Measurements from ENCODE around the gene DISC1. TPM values are rescaled to one million over a fixed set of nuclear protein-coding genes. Genes with fewer than 3 reads are reported as not detected.

Gene DISC1
- total and polyA plus RNA-seq, 2 experiments from 2014 or later = 2.1 to 6.5 TPM

DNA sequence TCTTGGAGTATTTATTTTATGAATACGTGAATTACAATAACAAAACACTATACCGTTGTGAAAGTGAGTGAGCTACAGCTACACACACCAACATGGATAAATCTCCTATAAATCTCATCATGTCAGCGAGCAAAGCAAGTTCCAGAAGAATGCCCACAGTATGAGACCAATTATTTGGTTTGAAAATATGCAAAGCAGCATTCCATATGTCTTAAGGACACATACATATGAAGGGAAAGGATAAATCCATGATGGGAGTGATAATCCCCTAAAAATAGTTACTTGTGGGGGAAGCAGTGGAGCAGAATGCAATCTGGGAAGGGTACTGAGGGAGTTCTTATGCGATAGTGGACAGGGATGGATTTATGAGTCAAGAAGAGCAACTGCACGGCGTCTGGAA, 261.3 kb downstream of the DISC1 start:
- Histone ChIP-seq H3K4me3 (no peak overlapping the region), H3F3A (replicated peaks; ENCODE audit: low read depth) (no peaks in the 10 kb centered on the region), H3K36me3 (ENCODE audit: insufficient read depth) (no peaks in the 10 kb centered on the region), H3K4me1 (ENCODE audit: insufficient read depth) (no peaks in the 10 kb centered on the region), H2AFZ (no peak overlapping the region), H3K9me2 (ENCODE audit: insufficient read depth) (0 out of 2 replicates have a peak, but pooled peaks cover 7% of the 10 kb centered on the region), H3K4me2 (no peak overlapping the region), H3K27me3 (ENCODE audit: insufficient read depth) (no peaks in the 10 kb centered on the region), H3K79me2 (replicated peaks; ENCODE audit: insufficient read depth) (no peaks in the 10 kb centered on the region), H3K27ac (ENCODE audit: low read depth) (no peak overlapping the region), H4K20me1 (replicated peaks; ENCODE audit: insufficient read depth) (no peaks in the 10 kb centered on the region)
- TF ChIP-seq STAT1 (IDR thresholded peaks at IDR 0.05; ENCODE audit: unreplicated experiment) (no peak), POLR2AphosphoS5 (IDR thresholded peaks at IDR 0.05; ENCODE audit: low read depth) (no peak), EZH2 (IDR thresholded peaks at IDR 0.05; ENCODE audit: low read depth, unreplicated experiment) (no peak)
- TF ChIP-seq, protein P1, sequence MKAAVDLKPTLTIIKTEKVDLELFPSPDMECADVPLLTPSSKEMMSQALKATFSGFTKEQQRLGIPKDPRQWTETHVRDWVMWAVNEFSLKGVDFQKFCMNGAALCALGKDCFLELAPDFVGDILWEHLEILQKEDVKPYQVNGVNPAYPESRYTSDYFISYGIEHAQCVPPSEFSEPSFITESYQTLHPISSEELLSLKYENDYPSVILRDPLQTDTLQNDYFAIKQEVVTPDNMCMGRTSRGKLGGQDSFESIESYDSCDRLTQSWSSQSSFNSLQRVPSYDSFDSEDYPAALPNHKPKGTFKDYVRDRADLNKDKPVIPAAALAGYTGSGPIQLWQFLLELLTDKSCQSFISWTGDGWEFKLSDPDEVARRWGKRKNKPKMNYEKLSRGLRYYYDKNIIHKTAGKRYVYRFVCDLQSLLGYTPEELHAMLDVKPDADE (IDR thresholded peaks at IDR 0.05) = no peak
- TF ChIP-seq, protein P2, sequence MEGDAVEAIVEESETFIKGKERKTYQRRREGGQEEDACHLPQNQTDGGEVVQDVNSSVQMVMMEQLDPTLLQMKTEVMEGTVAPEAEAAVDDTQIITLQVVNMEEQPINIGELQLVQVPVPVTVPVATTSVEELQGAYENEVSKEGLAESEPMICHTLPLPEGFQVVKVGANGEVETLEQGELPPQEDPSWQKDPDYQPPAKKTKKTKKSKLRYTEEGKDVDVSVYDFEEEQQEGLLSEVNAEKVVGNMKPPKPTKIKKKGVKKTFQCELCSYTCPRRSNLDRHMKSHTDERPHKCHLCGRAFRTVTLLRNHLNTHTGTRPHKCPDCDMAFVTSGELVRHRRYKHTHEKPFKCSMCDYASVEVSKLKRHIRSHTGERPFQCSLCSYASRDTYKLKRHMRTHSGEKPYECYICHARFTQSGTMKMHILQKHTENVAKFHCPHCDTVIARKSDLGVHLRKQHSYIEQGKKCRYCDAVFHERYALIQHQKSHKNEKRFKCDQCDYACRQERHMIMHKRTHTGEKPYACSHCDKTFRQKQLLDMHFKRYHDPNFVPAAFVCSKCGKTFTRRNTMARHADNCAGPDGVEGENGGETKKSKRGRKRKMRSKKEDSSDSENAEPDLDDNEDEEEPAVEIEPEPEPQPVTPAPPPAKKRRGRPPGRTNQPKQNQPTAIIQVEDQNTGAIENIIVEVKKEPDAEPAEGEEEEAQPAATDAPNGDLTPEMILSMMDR (conservative IDR thresholded peaks at IDR 0.05; ENCODE audit: low read depth in 2 of 2) = no peak
- ATAC-seq (no peak), DNase-seq (ENCODE audit: low spot score) (no peak)
- Mint-ChIP-seq H3K4me3 (no peak overlapping the region), H3K36me3 (ENCODE audit: low read depth) (no peaks in the 10 kb centered on the region), H3K4me1 (peaks cover 5% of the 10 kb centered on the region), H3K9me3 (no peaks in the 10 kb centered on the region), H3K27me3 (ENCODE audit: insufficient read depth, low read depth, poor library complexity) (no peaks in the 10 kb centered on the region), H3K27ac (no peak overlapping the region)

DNA sequence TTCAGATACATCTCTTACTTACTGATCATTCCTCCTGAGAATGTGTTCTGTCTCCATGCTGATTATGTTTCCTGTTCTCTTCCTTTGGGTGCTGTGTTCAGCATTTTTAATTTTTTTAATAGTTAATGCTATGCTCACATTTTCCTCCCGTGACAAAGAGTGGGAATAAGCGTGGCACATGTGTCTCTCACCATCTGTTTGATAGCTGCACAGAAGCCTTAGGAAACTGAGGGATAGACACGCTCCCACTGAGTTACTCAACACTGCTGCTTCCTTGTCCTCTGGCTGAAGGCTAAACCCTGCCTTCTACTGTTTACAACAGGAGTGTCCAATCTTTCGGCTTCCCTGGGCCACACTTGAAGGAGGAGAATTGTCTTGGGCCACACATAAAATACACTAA, 264.2 kb downstream of the DISC1 start:
- peaks cover 2% of the 10 kb centered on the region for H3K27me3 Mint-ChIP-seq (ENCODE audit: insufficient read depth, low read depth, poor library complexity)
- Histone ChIP-seq H4K20me1 (replicated peaks; ENCODE audit: insufficient read depth) (no peaks in the 10 kb centered on the region), H3K79me2 (replicated peaks; ENCODE audit: insufficient read depth) (no peaks in the 10 kb centered on the region), H3K4me2 (no peak overlapping the region), H3K27me3 (ENCODE audit: insufficient read depth) (no peaks in the 10 kb centered on the region), H3K36me3 (ENCODE audit: insufficient read depth) (no peaks in the 10 kb centered on the region), H2AFZ (no peak overlapping the region), H3K4me1 (ENCODE audit: insufficient read depth) (no peaks in the 10 kb centered on the region), H3K9me2 (ENCODE audit: insufficient read depth) (0 out of 2 replicates have a peak, but pooled peaks cover 7% of the 10 kb centered on the region), H3F3A (replicated peaks; ENCODE audit: low read depth) (no peaks in the 10 kb centered on the region), H3K4me3 (no peak overlapping the region), H3K27ac (ENCODE audit: low read depth) (no peak overlapping the region)
- no peaks in the 10 kb centered on the region for H3K36me3 Mint-ChIP-seq (ENCODE audit: low read depth)
- ATAC-seq = no peak
- no peak for DNase-seq (ENCODE audit: low spot score)
- H3K4me3 Mint-ChIP-seq = no peak overlapping the region
- no peak overlapping the region for H3K27ac Mint-ChIP-seq
- H3K9me3 Mint-ChIP-seq = no peaks in the 10 kb centered on the region
- no peaks in the 10 kb centered on the region for H3K4me1 Mint-ChIP-seq
- TF ChIP-seq EZH2phosphoT487 (IDR thresholded peaks at IDR 0.05; ENCODE audit: unreplicated experiment) = no peak
- no peak for TF ChIP-seq POLR2AphosphoS5 (IDR thresholded peaks at IDR 0.05; ENCODE audit: low read depth)
- TF ChIP-seq, protein P2 (conservative IDR thresholded peaks at IDR 0.05; ENCODE audit: low read depth in 2 of 2) = no peak
- TF ChIP-seq, protein P1 (IDR thresholded peaks at IDR 0.05) = no peak
- TF ChIP-seq CREB1 (CRISPR knock-in tag; IDR thresholded peaks at IDR 0.05; ENCODE audit: low read depth) = no peak
- TF ChIP-seq, protein P3, sequence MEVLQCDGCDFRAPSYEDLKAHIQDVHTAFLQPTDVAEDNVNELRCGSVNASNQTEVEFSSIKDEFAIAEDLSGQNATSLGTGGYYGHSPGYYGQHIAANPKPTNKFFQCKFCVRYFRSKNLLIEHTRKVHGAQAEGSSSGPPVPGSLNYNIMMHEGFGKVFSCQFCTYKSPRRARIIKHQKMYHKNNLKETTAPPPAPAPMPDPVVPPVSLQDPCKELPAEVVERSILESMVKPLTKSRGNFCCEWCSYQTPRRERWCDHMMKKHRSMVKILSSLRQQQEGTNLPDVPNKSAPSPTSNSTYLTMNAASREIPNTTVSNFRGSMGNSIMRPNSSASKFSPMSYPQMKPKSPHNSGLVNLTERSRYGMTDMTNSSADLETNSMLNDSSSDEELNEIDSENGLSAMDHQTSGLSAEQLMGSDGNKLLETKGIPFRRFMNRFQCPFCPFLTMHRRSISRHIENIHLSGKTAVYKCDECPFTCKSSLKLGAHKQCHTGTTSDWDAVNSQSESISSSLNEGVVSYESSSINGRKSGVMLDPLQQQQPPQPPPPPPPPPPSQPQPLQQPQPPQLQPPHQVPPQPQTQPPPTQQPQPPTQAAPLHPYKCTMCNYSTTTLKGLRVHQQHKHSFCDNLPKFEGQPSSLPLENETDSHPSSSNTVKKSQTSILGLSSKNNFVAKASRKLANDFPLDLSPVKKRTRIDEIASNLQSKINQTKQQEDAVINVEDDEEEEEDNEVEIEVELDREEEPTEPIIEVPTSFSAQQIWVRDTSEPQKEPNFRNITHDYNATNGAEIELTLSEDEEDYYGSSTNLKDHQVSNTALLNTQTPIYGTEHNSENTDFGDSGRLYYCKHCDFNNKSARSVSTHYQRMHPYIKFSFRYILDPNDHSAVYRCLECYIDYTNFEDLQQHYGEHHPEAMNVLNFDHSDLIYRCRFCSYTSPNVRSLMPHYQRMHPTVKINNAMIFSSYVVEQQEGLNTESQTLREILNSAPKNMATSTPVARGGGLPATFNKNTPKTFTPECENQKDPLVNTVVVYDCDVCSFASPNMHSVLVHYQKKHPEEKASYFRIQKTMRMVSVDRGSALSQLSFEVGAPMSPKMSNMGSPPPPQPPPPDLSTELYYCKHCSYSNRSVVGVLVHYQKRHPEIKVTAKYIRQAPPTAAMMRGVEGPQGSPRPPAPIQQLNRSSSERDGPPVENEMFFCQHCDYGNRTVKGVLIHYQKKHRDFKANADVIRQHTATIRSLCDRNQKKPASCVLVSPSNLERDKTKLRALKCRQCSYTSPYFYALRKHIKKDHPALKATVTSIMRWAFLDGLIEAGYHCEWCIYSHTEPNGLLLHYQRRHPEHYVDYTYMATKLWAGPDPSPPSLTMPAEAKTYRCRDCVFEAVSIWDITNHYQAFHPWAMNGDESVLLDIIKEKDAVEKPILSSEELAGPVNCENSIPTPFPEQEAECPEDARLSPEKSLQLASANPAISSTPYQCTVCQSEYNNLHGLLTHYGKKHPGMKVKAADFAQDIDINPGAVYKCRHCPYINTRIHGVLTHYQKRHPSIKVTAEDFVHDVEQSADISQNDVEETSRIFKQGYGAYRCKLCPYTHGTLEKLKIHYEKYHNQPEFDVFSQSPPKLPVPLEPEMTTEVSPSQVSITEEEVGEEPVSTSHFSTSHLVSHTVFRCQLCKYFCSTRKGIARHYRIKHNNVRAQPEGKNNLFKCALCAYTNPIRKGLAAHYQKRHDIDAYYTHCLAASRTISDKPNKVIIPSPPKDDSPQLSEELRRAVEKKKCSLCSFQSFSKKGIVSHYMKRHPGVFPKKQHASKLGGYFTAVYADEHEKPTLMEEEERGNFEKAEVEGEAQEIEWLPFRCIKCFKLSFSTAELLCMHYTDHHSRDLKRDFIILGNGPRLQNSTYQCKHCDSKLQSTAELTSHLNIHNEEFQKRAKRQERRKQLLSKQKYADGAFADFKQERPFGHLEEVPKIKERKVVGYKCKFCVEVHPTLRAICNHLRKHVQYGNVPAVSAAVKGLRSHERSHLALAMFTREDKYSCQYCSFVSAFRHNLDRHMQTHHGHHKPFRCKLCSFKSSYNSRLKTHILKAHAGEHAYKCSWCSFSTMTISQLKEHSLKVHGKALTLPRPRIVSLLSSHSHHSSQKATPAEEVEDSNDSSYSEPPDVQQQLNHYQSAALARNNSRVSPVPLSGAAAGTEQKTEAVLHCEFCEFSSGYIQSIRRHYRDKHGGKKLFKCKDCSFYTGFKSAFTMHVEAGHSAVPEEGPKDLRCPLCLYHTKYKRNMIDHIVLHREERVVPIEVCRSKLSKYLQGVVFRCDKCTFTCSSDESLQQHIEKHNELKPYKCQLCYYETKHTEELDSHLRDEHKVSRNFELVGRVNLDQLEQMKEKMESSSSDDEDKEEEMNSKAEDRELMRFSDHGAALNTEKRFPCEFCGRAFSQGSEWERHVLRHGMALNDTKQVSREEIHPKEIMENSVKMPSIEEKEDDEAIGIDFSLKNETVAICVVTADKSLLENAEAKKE (CRISPR knock-in tag; IDR thresholded peaks at IDR 0.05) = no peak
- no peak for TF ChIP-seq ZNF114 (CRISPR knock-in tag; IDR thresholded peaks at IDR 0.05)
